H1 (cell line): Measurements from ENCODE around the gene NREP. TPM values are rescaled to one million over a fixed set of nuclear protein-coding genes. Genes with fewer than 3 reads are reported as not detected.

Source experiments
- CTCF ChIA-PET: fragments of 300-600 bp; sonication (Branson Sonifier 250); formaldehyde crosslinking; loops from one replicate; lab custom pipeline; 2021; ENCODE audit not compliant: partially characterized antibody; lab: Charles Lee
- POLR2A ChIA-PET: fragments of 300-600 bp; sonication (Branson Sonifier 250); formaldehyde crosslinking; loops from one replicate; lab custom pipeline; 2021; ENCODE audit warnings: inconsistent platforms; ENCODE audit not compliant: partially characterized antibody; lab: Charles Lee
- DNase-seq, 2 experiments: peaks; one replicate each; pipeline versions ENCODE4 v3.0.0 to v3.0.0-alpha.2; 2010 to 2022; ENCODE audit warnings: low spot score in 2 of 2, low read depth in 1 of 2, mixed read lengths in 1 of 2
- FAIRE-seq: peaks from 2 replicates; lab custom pipeline; 2011; peaks lifted over from hg19 to GRCh38; lab: Jason Lieb, UNC
- H2AFZ ChIP-seq: 2 replicates; pipeline ENCODE4 v1.8.1; 2012; ENCODE audit warnings: low read length, inconsistent platforms
- H2AK5ac ChIP-seq: 2 replicates; pipeline ENCODE4 v1.6.1; 2013; ENCODE audit warnings: low read depth, low read length
- H2BK120ac ChIP-seq: replicated peaks from 2 replicates; pipeline ENCODE3; 2013; ENCODE audit warnings: low read depth, low read length, inconsistent platforms
- H2BK12ac ChIP-seq: 2 replicates; pipeline ENCODE4 v1.6.1; 2013; ENCODE audit warnings: low read depth, low read length
- H2BK15ac ChIP-seq: 2 replicates; pipeline ENCODE4 v1.6.1; 2013; ENCODE audit warnings: low read length
- H2BK20ac ChIP-seq: 2 replicates; pipeline ENCODE4 v1.6.1; 2013; ENCODE audit warnings: low read length
- H2BK5ac ChIP-seq: 2 replicates; pipeline ENCODE4 v1.6.1; 2013; ENCODE audit warnings: low read depth, low read length
- H3K14ac ChIP-seq: 2 replicates; pipeline ENCODE4 v1.6.1; 2013; ENCODE audit warnings: inconsistent platforms; ENCODE audit not compliant: insufficient read length
- H3K18ac ChIP-seq: 2 replicates; pipeline ENCODE4 v1.6.1; 2013; ENCODE audit warnings: low read length; ENCODE audit errors: extremely low read depth
- H3K23ac ChIP-seq: 2 replicates; pipeline ENCODE4 v1.6.1; 2013; ENCODE audit warnings: inconsistent platforms; ENCODE audit not compliant: insufficient read length
- H3K23me2 ChIP-seq: 2 replicates; pipeline ENCODE4 v1.6.1; 2013; ENCODE audit warnings: low read depth, low read length
- H3K27ac ChIP-seq: 2 replicates; pipeline ENCODE4 v1.6.1; 2011; ENCODE audit warnings: low read depth, low read length, inconsistent platforms
- H3K27me3 ChIP-seq, 4 experiments: replicated peaks in 1 of 4; 1 replicate in 1 of 4; 2 replicates in 3 of 4; pipeline versions ENCODE4 v1.6.1 to v1.8.1; 2011 to 2013; ENCODE audit warnings: low read length in 3 of 4, mild to moderate bottlenecking in 3 of 4, inconsistent platforms in 2 of 4, mixed read lengths in 2 of 4, moderate library complexity in 1 of 4; ENCODE audit not compliant: control insufficient read depth in 3 of 4, insufficient read depth in 3 of 4; ENCODE audit errors: extremely low read depth in 1 of 4
- H3K36me3 ChIP-seq, 4 experiments: 2 replicates each; pipeline versions ENCODE4 v1.6.1 to v1.8.1; 2011 to 2013; ENCODE audit warnings: mild to moderate bottlenecking in 4 of 4, low read length in 3 of 4, moderate library complexity in 2 of 4, control low read depth in 1 of 4, inconsistent platforms in 1 of 4; ENCODE audit not compliant: insufficient read depth in 4 of 4, control insufficient read depth in 2 of 4
- H3K4ac ChIP-seq: replicated peaks from 2 replicates; pipeline ENCODE3; 2013; ENCODE audit warnings: low read length, low read depth, mixed read lengths, inconsistent platforms; ENCODE audit not compliant: insufficient read length
- H3K4me1 ChIP-seq, 4 experiments: replicated peaks in 1 of 4; 1 replicate in 1 of 4; 2 replicates in 3 of 4; pipeline versions ENCODE4 v1.6.1 to v1.8.1; 2011 to 2013; ENCODE audit warnings: low read length in 3 of 4, inconsistent platforms in 2 of 4, mixed read lengths in 1 of 4; ENCODE audit not compliant: insufficient read depth in 4 of 4, control insufficient read depth in 3 of 4
- H3K4me2 ChIP-seq, 2 experiments: 2 replicates each; pipeline versions ENCODE4 v1.6.1 to v1.8.1; 2011 to 2013; ENCODE audit warnings: low read depth in 2 of 2, low read length in 2 of 2, control low read depth in 1 of 2, inconsistent platforms in 1 of 2, mild to moderate bottlenecking in 1 of 2; ENCODE audit not compliant: insufficient read depth in 1 of 2
- H3K4me3 ChIP-seq, 4 experiments: fragments of 200-600, 300-600 bp in 1 of 4; sonication (generic), shearing (Covaris generic), sonication (Bioruptor Twin) in 1 of 4; 2 replicates each; pipeline versions ENCODE4 v1.5.1 to v1.8.1; 2011 to 2016; ENCODE audit warnings: low read length in 4 of 4, low read depth in 3 of 4, control low read depth in 2 of 4, inconsistent platforms in 2 of 4, mild to moderate bottlenecking in 2 of 4, mixed read lengths in 1 of 4, moderate library complexity in 1 of 4; ENCODE audit not compliant: insufficient read depth in 2 of 4; ENCODE audit errors: extremely low read depth in 1 of 4
- H3K56ac ChIP-seq: replicated peaks from 2 replicates; pipeline ENCODE3; 2013; ENCODE audit warnings: low read depth, mild to moderate bottlenecking, mixed read lengths, low read length, inconsistent platforms; ENCODE audit not compliant: insufficient read length
- H3K79me1 ChIP-seq: 2 replicates; pipeline ENCODE4 v1.6.1; 2013; ENCODE audit warnings: low read depth, low read length, control low read depth
- H3K79me2 ChIP-seq, 2 experiments: 2 replicates each; pipeline versions ENCODE4 v1.6.1 to v1.8.1; 2012 to 2013; ENCODE audit warnings: low read length in 2 of 2, mild to moderate bottlenecking in 2 of 2, inconsistent platforms in 1 of 2; ENCODE audit not compliant: insufficient read depth in 2 of 2, control insufficient read depth in 1 of 2
- H3K9ac ChIP-seq, 4 experiments: replicated peaks in 1 of 4; 1 replicate in 1 of 4; 2 replicates in 3 of 4; pipeline versions ENCODE4 v1.6.1 to v1.8.1; 2011 to 2013; ENCODE audit warnings: low read depth in 3 of 4, low read length in 3 of 4, control low read depth in 2 of 4, mild to moderate bottlenecking in 2 of 4, moderate library complexity in 2 of 4, inconsistent platforms in 1 of 4; ENCODE audit errors: extremely low read depth in 1 of 4
- H3K9me3 ChIP-seq, 2 experiments: 2 replicates each; pipeline versions ENCODE4 v1.6.1 to v1.8.1; 2012 to 2013; ENCODE audit warnings: mild to moderate bottlenecking in 2 of 2, moderate library complexity in 2 of 2, control low read depth in 1 of 2, inconsistent platforms in 1 of 2, low read depth in 1 of 2, low read length in 1 of 2, mixed read lengths in 1 of 2; ENCODE audit not compliant: insufficient read depth in 2 of 2
- H4K20me1 ChIP-seq, 2 experiments: replicated peaks in 1 of 2; 2 replicates each; pipeline versions ENCODE3 to v1.8.1; 2011 to 2013; ENCODE audit warnings: inconsistent platforms in 2 of 2, low read length in 2 of 2, mild to moderate bottlenecking in 1 of 2; ENCODE audit not compliant: insufficient read depth in 2 of 2, control insufficient read depth in 1 of 2
- H4K5ac ChIP-seq: 2 replicates; pipeline ENCODE4 v1.6.1; 2013; ENCODE audit warnings: low read length, low read depth, mixed read lengths, inconsistent platforms; ENCODE audit not compliant: insufficient read length
- H4K8ac ChIP-seq: 2 replicates; pipeline ENCODE4 v1.8.0; 2013; ENCODE audit warnings: mild to moderate bottlenecking, moderate library complexity, low read length, inconsistent platforms; ENCODE audit not compliant: insufficient read depth; ENCODE audit errors: extremely low read depth
- H4K91ac ChIP-seq: replicated peaks from 2 replicates; pipeline ENCODE3; 2013; ENCODE audit warnings: low read length, mixed read lengths, inconsistent platforms; ENCODE audit not compliant: insufficient read length
- CBX8 ChIP-seq: fragments of 300-800, 300-1000 bp; sonication (generic); IDR thresholded peaks from 2 replicates; pipeline ENCODE4 v1.7.1; 2016; ENCODE audit warnings: low read depth, low read length, borderline replicate concordance
- FOSL1 ChIP-seq: IDR thresholded peaks from 2 replicates; pipeline ENCODE4 v1.6.1; 2011; ENCODE audit warnings: mild to moderate bottlenecking, low read depth, low read length, moderate library complexity; ENCODE audit not compliant: insufficient read depth
- PHF8 ChIP-seq: fragments of 200-600 bp; sonication (generic); conservative IDR thresholded peaks from 2 replicates; pipeline ENCODE4 v1.7.1; 2012; ENCODE audit warnings: low read depth, mild to moderate bottlenecking, inconsistent platforms, low read length, moderate library complexity
- SIX5 ChIP-seq: IDR thresholded peaks from 2 replicates; pipeline ENCODE4 v1.6.1; 2011; ENCODE audit warnings: mild to moderate bottlenecking, low read depth, low read length
- SP4 ChIP-seq: IDR thresholded peaks from 2 replicates; pipeline ENCODE4 v1.6.1; 2012; ENCODE audit warnings: low read length, inconsistent platforms
- WGBS, 2 experiments: shearing (Covaris generic) in 1 of 2; methylation state at CpG; one replicate each; pipeline versions ENCODE4 v1.1.6 to v1.1.7; 2013 to 2015; ENCODE audit warnings: low lambda C conversion rate in 2 of 2, mixed read lengths in 2 of 2, inconsistent platforms in 1 of 2, low coverage in 1 of 2, missing lambda C conversion rate in 1 of 2; ENCODE audit not compliant: insufficient replicate concordance in 2 of 2, insufficient coverage in 1 of 2, insufficient read length in 1 of 2; ENCODE audit errors: extremely low coverage in 1 of 2, missing lambda C conversion rate in 1 of 2; 5-methylcytosine and 5-hydroxymethylcytosine counted together
- polyA plus RNA-seq, 7 experiments: library from polyadenylated mRNA; depleted of rRNA in 3 of 7; stranded (reverse) in 5 of 7; unstranded in 2 of 7; fragments of >200 nt in 5 of 7; fragments of 200-250 nt in 2 of 7; gene quantifications; 1 replicate in 5 of 7; 2 replicates in 1 of 7; 4 replicates in 1 of 7; pipeline versions ENCODE4 v1.2.1 to v1.2.3, GENCODE V29; 2011 to 2013; ENCODE audit warnings: missing spikeins in 2 of 7, mixed read lengths in 2 of 7
- total RNA-seq: library from RNA; stranded (reverse); fragmentation: NEBNext Ultra II Directional; extraction: Animal tissue kit (Norgen Biotek cat#: 25700); gene quantifications from 2 replicates; pipeline ENCODE4 v1.2.1, GENCODE V29; 2021

Gene NREP
- total and polyA plus RNA-seq, 2 of the 8 experiments (the other 6 are each of a cell fraction or from before 2014, with no cell fraction given), result 254 to 301 TPM

GRCh38 chr5:111779922-111780292, 22.9 kb upstream of the NREP start:
- Histone ChIP-seq H3K18ac (no peak overlapping the region), H3K27ac (no peak overlapping the region), H3K23ac (no peak overlapping the region), H4K5ac (no peak overlapping the region), H3K4me3 (no peak overlapping the region), H2AFZ (0 out of 2 replicates have a peak overlapping the region, but pooled peaks have one; percentile 38), H2BK20ac (no peak overlapping the region), H3K79me2 (no peaks in the 10 kb centered on the region), H3K4ac (no peak overlapping the region), H3K56ac (no peak overlapping the region), H2BK15ac (no peak overlapping the region), H4K20me1 (no peaks in the 10 kb centered on the region), H4K8ac (no peak overlapping the region), H3K9ac (no peak overlapping the region), H3K9me3 (no peaks in the 10 kb centered on the region), H3K4me1 (0 out of 7 replicates have a peak, but pooled peaks cover 0 to 2% (median 0%) of the 10 kb centered on the region in 4 experiments), H3K79me1 (no peaks in the 10 kb centered on the region), H2BK120ac (no peak overlapping the region), H2BK12ac (no peak overlapping the region), H3K4me2 (no peak overlapping the region), H4K91ac (no peak overlapping the region), H3K23me2 (peaks cover 1% of the 10 kb centered on the region; the same call in 1 of the 2 replicates), H3K36me3 (no peaks in the 10 kb centered on the region), H2BK5ac (no peak overlapping the region), H3K14ac (no peak overlapping the region), H3K27me3 (no peaks in the 10 kb centered on the region), H2AK5ac (no peak overlapping the region)
- ChIA-PET POLR2A (interaction anchor here (0.7 to 1.6 kb wide), 2 partner anchors 22 to 40 kb away, joined by 3 to 4 read pairs; no protein-coding TSS in a partner anchor), CTCF (interaction anchor here (0.6 to 1.0 kb wide), 3 partner anchors 21 to 891 kb away, joined by 3 to 4 read pairs (median 3); no protein-coding TSS in a partner anchor)
- 83% methylated on average over 4 of the region's 4 CpGs; no CpG with 5 or more reads in 1 of the 2 experiments for WGBS, 2 experiments
- DNase-seq, result no peak
- FAIRE-seq, result no peak
- TF ChIP-seq SIX5, result no peak
- TF ChIP-seq SP4, result no peak
- no peak for TF ChIP-seq CBX8
- no peak for TF ChIP-seq PHF8
- TF ChIP-seq FOSL1, result no peak
- TF ChIP-seq, all 59 proteins: peak for 0
